ENCODE results near the gene LILRA5. TPM values are rescaled to one million over a fixed set of nuclear protein-coding genes. Genes with fewer than 3 reads are reported as not detected.

Gene LILRA5
- total RNA-seq, 1 donor from 2014 or later, result not detected

- intact Hi-C loops (cut with DNase I), result no loop called here
- Histone ChIP-seq H3K9me3 (no peaks in the 10 kb centered on the region), H3K4me1 (no peaks in the 10 kb centered on the region), H3K27me3 (no peaks in the 10 kb centered on the region), H3K27ac (no peak overlapping the region), H3K36me3 (no peaks in the 10 kb centered on the region), H3K4me3 (no peak overlapping the region)
- no peak for DNase-seq (ENCODE audit: low spot score in 2 of 2)
- TF ChIP-seq, protein P1, sequence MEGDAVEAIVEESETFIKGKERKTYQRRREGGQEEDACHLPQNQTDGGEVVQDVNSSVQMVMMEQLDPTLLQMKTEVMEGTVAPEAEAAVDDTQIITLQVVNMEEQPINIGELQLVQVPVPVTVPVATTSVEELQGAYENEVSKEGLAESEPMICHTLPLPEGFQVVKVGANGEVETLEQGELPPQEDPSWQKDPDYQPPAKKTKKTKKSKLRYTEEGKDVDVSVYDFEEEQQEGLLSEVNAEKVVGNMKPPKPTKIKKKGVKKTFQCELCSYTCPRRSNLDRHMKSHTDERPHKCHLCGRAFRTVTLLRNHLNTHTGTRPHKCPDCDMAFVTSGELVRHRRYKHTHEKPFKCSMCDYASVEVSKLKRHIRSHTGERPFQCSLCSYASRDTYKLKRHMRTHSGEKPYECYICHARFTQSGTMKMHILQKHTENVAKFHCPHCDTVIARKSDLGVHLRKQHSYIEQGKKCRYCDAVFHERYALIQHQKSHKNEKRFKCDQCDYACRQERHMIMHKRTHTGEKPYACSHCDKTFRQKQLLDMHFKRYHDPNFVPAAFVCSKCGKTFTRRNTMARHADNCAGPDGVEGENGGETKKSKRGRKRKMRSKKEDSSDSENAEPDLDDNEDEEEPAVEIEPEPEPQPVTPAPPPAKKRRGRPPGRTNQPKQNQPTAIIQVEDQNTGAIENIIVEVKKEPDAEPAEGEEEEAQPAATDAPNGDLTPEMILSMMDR (IDR thresholded peaks at IDR 0.05), result no peak
These were observed 41.8 kb upstream of the LILRA5 start for GRCh38 chr19:54354761-54355160.

- Histone ChIP-seq H3K27me3 (no peaks in the 10 kb centered on the region), H3K36me3 (no peaks in the 10 kb centered on the region), H3K9me3 (no peaks in the 10 kb centered on the region), H3K4me3 (no peak overlapping the region), H3K4me1 (no peaks in the 10 kb centered on the region), H3K27ac (no peak overlapping the region)
- intact Hi-C loops (cut with DNase I), result no loop called here
- TF ChIP-seq, protein P1 (IDR thresholded peaks at IDR 0.05), result no peak
- no peak for DNase-seq (ENCODE audit: low spot score in 2 of 2)
These were observed 39.6 kb upstream of the LILRA5 start for GRCh38 chr19:54352546-54352945.

- Histone ChIP-seq H3K4me3 (no peak overlapping the region), H3K9me3 (no peaks in the 10 kb centered on the region), H3K4me1 (no peaks in the 10 kb centered on the region), H3K27ac (no peak overlapping the region), H3K36me3 (no peaks in the 10 kb centered on the region), H3K27me3 (no peaks in the 10 kb centered on the region)
- intact Hi-C loops (cut with DNase I), result no loop called here
- no peak for DNase-seq (ENCODE audit: low spot score in 2 of 2)
- TF ChIP-seq, protein P1 (IDR thresholded peaks at IDR 0.05), result no peak
These were observed 39.1 kb upstream of the LILRA5 start for GRCh38 chr19:54352041-54352440.

- Histone ChIP-seq H3K4me1 (no peaks in the 10 kb centered on the region), H3K36me3 (no peaks in the 10 kb centered on the region), H3K27ac (no peak overlapping the region), H3K27me3 (no peaks in the 10 kb centered on the region), H3K9me3 (no peaks in the 10 kb centered on the region), H3K4me3 (no peak overlapping the region)
- no peak for DNase-seq (ENCODE audit: low spot score in 2 of 2)
- intact Hi-C loops (cut with DNase I), result no loop called here
- TF ChIP-seq, protein P1 (IDR thresholded peaks at IDR 0.05), result no peak
These were observed 38.5 kb upstream of the LILRA5 start for GRCh38 chr19:54351474-54351873.

GRCh38 chr19:54345938-54346386 lies 33.0 kb upstream of the LILRA5 start:
- Histone ChIP-seq H3K4me1 (no peaks in the 10 kb centered on the region), H3K27me3 (no peaks in the 10 kb centered on the region), H3K4me3 (no peak overlapping the region), H3K9me3 (no peaks in the 10 kb centered on the region), H3K36me3 (no peaks in the 10 kb centered on the region), H3K27ac (no peak overlapping the region)
- TF ChIP-seq, protein P1 (IDR thresholded peaks at IDR 0.05), result no peak
- no peak for DNase-seq (ENCODE audit: low spot score in 2 of 2)
- intact Hi-C loops (cut with DNase I), result no loop called here

GRCh38 chr19:54343868-54344267 lies 30.9 kb upstream of the LILRA5 start:
- Histone ChIP-seq H3K4me1 (no peaks in the 10 kb centered on the region), H3K9me3 (no peaks in the 10 kb centered on the region), H3K4me3 (no peak overlapping the region), H3K27ac (no peak overlapping the region), H3K36me3 (no peaks in the 10 kb centered on the region), H3K27me3 (no peaks in the 10 kb centered on the region)
- no peak for DNase-seq (ENCODE audit: low spot score in 2 of 2)
- intact Hi-C loops (cut with DNase I), result no loop called here
- TF ChIP-seq, protein P1 (IDR thresholded peaks at IDR 0.05), result no peak

All from ascending aorta (tissue), 2 donors.